Left renal cortex interstitium (tissue), 4 donors: ENCODE results near the gene NPAS1. TPM values are rescaled to one million over a fixed set of nuclear protein-coding genes. Genes with fewer than 3 reads are reported as not detected.
A peak's percentile ranks its signal among the peaks of the same experiment; 100 is the strongest.
"Not testable (repeated sequence)": the region's sequence is repeated elsewhere in the genome, so short reads cannot be mapped to it uniquely, and the experiment has no call there.

Experiments used
- DNase-seq, 4 donors: peaks; one replicate each; pipeline ENCODE4 v3.0.0-alpha.2; 2013; ENCODE audit warnings: low read depth in 4 of 4, low spot score in 2 of 4, missing footprints in 1 of 4
- polyA plus RNA-seq, 4 donors: library from polyadenylated mRNA; unstranded; fragments of 120-200 nt; gene quantifications; one replicate each; pipeline ENCODE4 v1.2.1, GENCODE V29; 2013; ENCODE audit not compliant: insufficient read length in 4 of 4

The NPAS1 gene
- polyA plus RNA-seq, 4 donors, result 1.3 to 3.6 (median 2.2) TPM

DNA sequence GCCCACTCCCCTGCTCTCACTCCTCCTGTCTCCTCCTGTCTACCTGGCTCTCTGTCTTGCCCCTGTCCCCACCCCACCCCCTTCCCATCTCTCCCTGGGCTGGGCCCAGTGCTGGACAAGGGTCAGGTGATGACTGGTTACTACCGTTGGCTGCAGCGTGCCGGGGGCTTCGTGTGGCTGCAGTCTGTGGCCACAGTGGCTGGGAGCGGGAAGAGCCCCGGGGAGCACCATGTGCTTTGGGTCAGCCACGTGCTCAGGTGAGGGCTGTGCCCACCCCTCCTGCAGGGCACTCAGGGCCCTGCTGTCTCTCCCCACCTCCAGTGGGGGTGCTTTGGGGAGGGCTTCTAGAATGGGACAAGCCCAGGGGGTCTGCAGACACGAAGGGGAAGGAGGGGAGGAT, 21.2 kb downstream of the NPAS1 start:
- no peak for DNase-seq

DNA sequence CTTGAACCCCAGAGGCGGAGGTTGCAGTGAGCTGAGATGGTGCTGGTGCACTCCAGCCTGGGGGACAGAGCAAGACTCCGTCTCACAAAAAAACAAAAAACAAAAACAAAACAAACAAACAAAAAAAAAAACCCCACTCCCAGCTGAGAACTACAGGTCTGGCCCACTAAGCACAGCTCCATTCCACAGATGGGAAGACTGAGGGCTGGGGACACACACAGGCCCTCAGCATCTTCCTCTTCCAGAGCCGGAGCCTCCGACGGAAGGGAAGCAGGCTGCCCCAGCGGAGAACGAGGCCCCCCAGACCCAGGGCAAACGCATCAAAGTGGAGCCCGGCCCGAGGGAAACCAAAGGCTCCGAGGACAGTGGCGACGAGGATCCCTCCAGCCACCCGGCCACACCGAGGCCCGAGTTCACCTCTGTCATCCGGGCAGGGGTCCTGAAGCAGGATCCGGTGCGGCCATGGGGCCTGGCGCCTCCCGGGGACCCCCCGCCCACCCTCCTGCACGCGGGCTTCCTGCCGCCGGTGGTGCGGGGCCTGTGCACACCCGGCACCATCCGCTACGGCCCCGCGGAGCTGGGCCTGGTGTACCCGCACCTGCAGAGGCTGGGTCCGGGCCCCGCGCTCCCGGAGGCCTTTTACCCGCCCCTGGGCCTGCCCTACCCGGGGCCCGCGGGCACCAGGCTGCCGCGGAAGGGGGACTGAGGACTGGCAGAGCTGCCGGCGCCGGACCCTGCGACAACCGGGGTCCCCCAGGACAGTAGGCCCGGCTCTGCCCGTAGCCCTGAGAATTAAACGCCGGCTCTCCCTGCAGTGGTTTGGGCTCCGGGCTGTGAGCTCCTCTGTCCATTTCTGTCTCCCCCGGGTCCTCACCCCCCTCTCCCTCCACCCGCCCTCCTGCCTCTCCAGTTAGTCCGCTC, 25.6 kb downstream of the NPAS1 start:
- no peak for DNase-seq

DNA sequence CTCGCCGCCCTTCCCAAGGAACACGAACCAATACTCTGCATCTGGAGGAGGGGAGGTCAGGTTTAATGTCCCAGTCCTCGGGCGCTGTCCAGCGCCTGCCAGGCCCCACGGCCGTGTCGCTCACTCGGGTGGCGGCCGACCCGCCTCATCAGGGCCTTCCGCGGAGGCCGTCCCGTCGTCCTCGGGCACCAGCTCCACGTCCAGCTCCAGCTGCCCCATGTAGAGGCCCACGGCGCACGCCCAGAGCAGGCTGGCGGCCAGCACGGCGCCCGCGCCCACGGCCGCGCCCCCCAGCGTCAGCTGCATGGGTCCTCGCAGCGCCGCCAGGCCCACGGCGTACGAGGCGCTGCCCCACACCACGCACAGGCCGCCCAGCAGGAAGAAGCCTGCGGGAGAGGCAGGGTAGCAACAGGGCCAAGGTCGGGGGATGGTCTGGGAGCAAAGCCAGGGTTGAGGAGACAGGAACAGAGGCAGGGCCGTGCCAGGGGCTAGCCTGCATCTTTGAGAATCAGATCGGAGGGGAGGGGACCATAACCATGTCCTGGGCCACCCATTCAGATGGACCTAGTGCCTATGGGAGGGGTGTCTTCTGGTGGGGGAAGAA, 26.3 kb downstream of the NPAS1 start:
- no peak for DNase-seq

DNA sequence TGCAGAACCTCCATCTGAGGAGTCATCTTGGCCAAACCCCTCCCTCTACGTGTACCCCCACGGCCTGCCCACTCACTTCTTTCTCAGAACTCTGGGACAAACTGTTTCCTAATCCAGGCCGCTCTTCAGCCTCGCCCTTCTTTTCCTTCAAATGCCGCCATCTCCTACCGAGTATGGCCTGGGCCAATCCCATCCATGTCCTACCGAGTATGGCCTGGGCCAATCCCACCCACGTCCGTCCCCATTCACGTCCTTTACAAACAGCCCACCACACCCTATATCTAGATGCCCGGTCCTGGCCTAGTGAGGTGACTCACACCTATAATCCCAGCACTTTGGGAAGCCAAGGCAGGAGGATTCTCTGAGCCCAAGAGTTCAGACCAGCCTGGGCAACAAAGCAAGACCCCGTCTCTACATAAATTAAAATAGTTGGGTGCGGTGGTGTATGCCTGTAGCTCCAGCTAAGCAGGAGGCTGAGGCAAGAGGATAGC, 27.7 kb downstream of the NPAS1 start:
- DNase-seq, result no peak

DNA sequence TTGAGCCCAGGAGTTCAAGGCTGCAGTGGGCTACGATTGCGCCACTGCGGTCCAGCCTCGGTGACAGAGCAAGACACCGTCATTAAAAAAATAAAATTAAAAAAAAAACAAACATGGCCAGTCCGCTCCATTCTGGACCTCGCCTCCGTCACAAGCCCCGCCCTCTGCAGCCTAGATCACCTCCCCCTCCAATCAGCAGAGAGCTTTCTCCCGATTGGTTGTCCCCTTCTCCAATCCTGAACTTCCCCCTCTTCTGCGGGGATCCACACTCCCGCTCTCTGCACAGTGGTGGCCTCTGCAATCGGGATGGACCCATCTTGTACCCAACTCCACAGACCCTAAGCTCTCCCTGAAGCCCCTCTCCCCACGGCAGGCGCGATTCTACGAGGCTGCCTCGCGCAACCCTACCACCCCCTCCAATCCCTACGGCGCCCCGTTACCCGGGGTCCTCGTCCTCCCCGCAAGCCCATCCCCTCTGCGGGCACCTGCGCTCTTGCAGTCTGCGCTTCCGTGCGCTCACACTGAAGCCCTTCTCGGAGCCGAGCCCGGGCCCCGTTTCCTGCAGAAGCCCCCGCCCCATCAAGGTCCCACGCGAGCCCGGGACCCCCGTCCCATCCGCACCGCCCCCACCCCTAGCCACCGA, 28.2 kb downstream of the NPAS1 start:
- DNase-seq, result peak; percentile 34 to 73 (median 60)

DNA sequence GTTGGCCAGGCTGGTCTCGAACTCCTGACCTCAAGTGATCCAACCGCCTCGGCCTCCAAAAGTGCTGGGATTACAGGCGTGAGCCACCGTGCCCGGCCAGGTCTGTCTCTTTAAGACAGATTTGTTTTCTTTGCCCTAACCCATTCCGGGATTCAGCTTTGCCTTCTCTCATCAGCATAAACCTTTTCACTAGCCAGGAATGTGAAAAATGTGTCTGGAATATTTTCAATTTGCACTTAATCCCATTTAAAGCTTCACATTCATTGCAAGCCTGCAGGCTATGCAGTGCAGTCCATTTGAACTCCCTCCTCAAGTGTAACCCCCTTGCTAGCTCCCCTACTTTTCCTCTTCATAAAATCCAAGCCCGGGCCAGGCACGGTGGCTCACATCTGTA, 29.7 kb downstream of the NPAS1 start:
- DNase-seq, result no peak

DNA sequence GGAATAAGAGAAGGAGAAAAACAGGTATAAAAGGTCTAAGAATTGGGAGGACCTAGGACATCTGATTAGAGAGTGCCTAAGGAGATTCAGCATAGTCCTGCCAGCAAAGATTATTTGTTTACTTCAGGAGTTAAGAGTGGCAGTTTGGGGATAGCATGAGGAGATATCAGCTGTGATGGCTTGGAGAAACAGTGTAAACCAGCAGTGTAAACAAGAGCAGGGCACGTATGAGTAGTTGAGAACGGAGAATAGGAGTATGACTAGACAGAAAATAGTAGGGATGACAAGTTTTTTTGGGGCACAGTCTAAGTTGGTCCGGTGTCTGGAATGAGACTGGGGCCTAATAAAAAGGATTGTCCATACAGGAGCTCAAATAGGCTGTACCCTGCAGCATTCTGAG, 30.9 kb downstream of the NPAS1 start:
- not testable (repeated sequence) for DNase-seq

DNA sequence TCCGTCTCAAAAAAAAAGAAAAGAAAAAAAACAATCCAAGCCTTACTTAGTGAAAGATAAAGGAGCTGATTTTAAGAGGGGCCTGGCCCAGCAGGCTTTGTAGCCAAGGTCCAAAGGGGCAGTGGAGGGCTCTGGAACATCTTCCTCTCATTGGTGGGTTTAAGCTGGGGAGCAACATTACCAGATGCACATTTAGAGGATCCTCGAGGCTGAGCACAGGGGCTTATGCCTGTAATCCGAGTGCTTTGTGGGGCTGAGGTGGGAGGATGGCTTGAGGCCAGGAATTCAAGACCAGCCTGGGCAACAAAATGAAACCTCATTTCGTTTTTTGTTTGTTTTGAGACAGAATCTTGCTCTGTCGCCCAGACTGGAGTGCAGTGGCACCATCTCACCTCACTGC, 36.8 kb downstream of the NPAS1 start:
- no peak for DNase-seq

DNA sequence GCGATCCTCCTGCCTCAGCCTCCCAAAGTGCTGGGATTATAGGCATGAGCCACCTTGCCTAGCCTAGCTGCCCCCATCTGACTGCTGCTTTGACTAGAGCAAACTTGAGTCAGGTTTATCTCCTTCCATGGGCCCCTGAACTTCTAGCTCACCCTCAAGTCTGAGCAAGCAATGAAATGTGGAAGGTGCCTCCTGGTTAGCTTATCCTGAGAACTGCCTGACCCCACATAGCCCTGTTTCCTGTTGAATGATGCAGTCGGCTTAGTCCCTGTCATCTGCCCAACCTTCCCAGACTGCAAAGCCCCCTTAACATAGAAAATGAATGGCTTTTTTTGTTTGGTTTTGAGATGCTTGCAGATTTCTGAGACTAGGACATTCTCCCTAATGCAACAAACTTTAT, 37.7 kb downstream of the NPAS1 start:
- no peak for DNase-seq

DNA sequence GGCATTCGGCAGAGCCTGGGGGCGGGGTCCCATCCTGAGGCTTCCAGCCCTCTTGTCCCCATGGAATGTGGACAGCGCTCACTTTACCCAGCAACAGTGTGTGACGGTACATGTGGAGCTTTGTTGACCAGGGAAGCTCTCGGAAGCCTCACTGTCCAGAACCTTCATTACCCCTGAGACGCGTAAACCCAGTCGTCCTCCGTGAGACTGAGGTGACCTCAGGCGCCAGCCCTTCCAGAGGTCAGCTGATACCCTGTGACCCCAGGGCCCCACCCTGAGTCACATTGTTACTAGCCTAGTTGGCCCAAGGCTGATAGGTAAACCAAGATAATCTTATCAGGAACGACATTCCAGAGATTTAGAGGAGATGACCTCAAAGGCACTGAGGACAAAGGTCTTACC, 39.0 kb downstream of the NPAS1 start:
- DNase-seq, result no peak

DNA sequence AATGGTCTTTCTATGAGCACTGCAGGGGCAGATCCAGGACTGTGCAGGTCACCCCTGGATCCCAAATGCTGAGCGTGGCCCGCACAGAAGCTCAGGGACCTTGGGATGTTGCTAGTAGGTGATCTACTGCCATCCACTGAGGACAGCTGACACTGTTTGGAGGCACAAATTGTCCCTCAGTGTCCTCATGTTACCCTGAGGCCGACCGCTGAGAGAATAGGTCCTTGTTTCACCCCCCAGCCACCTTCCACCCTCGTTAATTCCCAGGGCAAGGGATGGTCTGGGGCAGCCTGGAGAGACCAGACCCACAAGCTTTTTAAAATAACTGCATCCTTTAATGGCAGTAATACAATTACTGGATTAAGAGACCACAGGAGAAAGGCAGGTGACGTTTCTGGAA, 44.2 kb downstream of the NPAS1 start:
- DNase-seq, result no peak

DNA sequence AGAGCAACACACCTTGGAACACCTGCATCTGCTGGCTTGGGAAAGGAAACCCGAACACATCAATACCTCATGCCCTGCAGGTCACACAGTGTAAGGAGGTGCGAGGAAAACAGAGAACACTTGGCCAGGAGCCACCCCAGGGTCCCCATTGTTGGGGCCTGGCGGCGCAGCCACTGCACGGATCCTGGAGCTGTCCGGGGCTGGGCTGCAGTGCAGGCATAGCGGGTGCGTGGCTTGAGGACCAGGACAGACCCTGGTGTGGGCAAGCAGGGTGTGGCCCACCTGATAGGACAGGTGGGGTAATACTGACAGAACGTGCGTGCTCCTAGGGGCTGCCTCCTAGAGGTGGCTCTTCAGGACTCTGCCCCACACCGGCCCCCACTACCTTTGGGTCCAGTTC, 45.6 kb downstream of the NPAS1 start:
- no peak for DNase-seq

DNA sequence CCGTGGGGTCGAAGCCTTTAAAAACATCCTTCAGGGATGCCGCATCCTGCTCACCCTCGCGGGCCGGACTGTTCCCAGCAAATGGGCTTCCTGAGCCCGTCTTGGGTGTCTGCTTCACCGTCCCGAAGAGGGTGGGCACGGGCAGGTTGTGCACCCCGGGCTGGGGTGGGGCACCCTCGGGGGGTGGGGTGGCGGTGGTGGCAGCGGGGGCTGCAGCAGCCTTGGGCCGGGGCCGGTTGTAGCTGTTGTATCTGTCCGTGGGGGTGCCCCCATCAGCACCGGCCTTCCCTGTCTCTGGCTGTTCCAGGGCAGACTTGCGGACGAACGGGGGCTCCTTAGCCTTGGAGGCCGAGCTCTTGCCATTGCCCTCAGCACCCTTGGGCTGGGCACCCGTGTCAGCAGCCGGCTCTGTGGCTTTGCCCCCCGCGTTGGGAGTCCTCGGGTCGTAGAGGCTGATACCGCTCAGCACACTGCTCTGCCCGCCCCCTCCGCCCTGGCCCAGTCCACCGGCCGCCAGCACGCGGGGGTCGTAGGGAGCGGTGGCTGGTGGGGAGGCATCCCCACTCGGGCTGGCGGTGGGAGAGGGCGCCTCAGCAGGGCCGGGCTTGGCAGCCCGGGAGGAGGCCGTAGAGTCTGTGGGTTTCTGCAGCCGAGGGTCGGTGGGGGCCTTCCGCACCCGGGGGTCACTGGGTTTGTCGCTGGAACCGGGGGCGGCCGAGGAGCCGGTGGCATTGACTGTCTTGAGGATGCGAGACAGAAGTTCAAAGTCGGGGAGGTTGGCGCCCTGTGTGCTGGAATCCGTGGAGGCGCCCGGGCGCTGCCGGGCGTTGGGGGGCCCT, 47.0 kb downstream of the NPAS1 start:
- DNase-seq, result no peak

DNA sequence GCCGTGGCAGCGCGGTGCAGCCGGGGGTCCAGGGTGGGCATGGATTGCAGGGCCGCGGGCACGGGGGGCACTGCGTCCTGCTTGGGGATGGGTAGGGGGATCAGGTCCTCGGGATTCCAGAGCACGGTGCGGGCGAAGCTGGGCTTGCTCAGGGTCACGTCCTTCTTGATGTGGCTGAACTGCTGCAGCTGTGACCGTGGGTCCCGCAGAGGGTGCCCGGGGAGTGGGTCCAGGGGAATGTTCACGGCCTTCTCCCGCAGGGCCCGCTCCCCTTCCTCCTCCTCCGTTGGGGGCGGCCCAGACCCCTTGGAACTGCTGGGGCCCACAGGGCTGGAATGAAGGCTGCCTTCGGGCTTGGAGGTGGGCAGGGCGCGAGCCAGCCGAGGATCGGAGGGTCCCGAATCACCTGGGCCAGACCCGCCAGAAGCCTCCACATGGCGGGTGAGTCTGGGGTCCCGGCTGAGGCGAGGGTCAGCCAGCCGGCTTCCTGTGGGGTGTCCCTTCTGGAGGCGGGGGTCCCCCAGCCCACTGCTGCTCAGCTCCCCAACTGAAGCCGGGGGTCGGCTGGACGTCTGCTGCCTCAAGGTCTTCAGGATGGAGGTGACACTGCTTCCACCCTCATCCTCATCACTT, 47.7 kb downstream of the NPAS1 start:
- DNase-seq, result no peak

DNA sequence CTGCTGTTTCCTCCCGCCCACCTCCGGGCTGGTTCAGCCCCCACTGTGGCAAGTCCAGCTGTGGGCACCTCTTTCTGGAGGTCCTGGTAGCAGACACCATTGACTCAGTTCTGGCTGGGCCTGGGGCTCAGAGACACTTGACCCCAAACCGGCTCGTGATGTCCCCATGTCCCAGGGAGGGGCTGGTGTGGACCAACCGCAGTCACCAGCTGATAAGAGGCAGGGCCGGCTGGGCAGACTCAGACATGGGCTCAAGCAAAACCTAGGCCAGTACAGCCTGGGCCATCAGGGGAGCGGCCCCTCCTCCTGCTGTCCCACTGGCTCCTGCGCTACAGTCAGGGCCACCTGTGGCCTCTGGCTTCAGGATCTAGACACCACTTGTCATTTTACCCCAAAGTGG, 48.6 kb downstream of the NPAS1 start:
- DNase-seq, result no peak

DNA sequence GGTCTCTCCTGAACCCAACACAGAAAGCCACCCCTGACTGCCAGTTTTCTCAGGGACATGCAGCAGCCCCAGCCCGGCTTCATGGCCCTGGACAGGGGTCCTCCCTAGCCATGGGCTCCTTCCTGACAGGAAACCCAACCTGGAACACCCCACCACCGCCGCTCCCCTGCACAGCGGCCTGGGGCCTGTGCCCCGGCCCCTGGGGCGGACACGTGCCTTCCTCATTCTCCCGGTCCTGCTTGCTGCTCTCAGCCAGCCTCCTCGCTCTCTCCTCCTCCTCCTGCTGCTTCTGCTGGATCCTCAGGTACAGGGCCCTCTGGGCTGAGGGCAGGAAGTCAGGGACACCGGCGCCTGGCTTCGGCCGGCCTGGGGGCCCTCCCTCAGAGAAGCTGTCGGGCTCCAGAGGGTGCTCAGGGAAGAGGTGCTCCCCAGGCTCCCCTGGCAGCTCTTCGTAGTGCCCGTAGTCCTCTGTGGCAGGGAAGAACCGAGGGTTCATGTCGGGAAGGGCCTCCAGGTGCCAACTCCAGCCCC, 49.3 kb downstream of the NPAS1 start:
- DNase-seq, result no peak

DNA sequence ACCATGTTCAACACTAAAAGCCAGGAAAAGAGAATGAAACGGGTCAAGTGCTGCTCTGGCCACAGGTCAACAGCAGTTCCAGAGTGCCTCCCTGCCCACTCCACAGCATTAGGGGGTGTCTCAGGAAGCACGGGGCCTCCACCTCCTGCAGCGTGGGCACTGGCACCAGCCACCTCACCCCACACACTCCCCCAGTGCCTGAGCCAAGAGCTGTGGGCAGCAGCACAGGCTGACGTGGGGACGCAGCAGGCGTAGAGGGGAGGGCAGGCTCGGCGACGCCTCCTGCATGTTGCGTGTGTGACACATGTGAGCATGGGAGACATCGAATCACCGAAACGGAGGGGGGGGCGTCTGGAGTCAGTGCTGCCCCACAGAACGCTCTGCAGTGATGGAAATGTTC, 50.2 kb downstream of the NPAS1 start:
- no peak for DNase-seq

DNA sequence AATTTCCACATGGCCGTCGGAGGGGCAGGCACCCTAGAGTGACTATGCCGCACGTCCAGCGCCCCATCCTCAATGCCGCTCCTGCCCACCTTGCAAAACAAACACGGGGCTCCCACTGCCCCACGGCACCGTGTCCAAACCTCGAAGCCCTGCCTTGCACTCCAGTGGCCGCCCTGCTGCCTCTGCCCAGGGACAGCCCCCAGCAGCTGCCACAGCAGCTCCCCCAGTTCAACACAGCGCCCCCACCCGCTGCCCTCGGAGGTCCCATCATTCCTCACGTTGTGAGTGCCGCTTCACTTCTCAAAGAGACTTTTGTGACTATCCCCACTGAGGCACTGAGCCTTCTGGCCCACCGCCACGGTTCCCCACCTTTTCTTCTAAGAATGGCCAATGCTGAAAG, 51.1 kb downstream of the NPAS1 start:
- no peak for DNase-seq

DNA sequence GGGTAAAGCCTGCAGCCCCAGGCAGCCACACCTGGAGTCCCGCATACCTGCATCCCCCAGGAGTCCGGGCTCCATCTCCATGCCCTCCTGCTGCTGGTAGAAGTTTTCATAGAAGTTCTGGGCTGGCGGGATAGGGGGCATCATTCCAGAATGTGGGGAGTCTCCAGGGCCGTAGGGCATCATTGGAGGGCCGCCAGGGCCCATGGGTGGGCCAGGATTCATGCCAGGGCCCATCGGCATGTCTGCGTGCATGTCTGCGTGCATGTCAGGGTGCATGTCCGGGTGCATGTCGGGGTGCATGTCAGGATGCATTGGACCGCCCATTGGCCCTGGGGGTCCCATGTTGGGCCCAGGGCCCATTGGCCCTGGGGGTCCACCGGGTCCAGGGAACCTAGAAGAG, 52.1 kb downstream of the NPAS1 start:
- DNase-seq, result no peak

DNA sequence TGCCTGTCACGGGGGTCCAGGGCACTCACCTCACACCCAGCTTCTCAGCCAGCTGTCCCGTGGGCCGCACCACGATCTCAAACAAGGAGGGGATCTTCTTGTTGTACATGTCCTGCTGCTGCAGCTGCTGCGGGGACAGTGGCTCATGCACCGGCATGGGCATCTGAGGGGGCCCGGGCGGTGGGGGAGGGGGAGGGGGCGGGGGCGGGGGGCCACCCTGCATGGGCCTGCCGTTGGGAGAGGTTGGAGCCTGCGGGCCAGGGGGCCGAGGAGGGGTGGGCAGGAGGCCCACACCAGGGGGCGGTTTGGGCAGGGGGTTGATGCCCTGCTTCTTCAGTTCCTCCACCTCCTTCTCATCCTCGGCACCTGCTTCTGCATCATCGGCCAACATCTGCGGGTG, 52.7 kb downstream of the NPAS1 start:
- no peak for DNase-seq
